ENCODE measurements around the gene NFKBIB.

DNA sequence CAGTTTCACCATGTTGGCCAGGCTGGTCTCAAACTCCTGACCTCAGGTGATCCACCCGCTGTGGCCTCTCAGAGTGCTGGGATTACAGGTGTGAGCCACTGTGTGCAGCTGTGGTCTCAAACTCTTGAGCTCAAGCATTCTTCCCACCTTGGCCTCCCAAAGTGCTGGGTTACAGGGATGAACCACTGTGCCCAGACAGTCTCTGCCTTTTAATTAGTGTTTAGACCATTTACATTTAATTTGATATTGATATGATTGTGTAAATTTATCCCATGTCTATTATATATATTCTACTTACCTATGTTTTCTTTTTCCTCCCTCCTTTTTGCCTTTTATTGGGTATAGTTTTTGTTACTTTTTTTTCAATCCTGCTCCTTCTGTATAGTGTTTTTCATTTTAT is 1.9 kb downstream of the NFKBIB start:
- TF ChIP-seq, protein P1, sequence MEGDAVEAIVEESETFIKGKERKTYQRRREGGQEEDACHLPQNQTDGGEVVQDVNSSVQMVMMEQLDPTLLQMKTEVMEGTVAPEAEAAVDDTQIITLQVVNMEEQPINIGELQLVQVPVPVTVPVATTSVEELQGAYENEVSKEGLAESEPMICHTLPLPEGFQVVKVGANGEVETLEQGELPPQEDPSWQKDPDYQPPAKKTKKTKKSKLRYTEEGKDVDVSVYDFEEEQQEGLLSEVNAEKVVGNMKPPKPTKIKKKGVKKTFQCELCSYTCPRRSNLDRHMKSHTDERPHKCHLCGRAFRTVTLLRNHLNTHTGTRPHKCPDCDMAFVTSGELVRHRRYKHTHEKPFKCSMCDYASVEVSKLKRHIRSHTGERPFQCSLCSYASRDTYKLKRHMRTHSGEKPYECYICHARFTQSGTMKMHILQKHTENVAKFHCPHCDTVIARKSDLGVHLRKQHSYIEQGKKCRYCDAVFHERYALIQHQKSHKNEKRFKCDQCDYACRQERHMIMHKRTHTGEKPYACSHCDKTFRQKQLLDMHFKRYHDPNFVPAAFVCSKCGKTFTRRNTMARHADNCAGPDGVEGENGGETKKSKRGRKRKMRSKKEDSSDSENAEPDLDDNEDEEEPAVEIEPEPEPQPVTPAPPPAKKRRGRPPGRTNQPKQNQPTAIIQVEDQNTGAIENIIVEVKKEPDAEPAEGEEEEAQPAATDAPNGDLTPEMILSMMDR (IDR thresholded peaks at IDR 0.05; ENCODE audit: low read depth, low read length), result no peak
- TF ChIP-seq EZH2phosphoT487 (IDR thresholded peaks at IDR 0.05; ENCODE audit: low read depth), result no peak
